ENCODE results near the gene TPCN1.

The TPCN1 gene

GRCh38 chr12:113254298-113254697 is 33.0 kb downstream of the TPCN1 start:
- Histone ChIP-seq H3K9ac (no peak overlapping the region), H3K36me3 (peaks cover 0 to 92% (median 0%) of the 10 kb centered on the region in 11 experiments; a peak in 6 of 22 replicates), H3K9me3 (replicated peaks in 1 of 11) (peaks cover 13 to 36% (median 25%) of the 10 kb centered on the region in 11 experiments), H4K20me1 (peaks cover 0 to 86% (median 0%) of the 10 kb centered on the region in 11 experiments; a peak in 4 of 22 replicates), H3K4me2 (no peak overlapping the region), H3K4me3 (no peak overlapping the region), H3K27ac (no peak overlapping the region), H3K4me1 (peaks cover 0 to 14% (median 2%) of the 10 kb centered on the region in 10 experiments; a peak in 13 of 20 replicates), H3K27me3 (0 out of 22 replicates have a peak, but pooled peaks cover 0 to 2% (median 0%) of the 10 kb centered on the region in 11 experiments)
- no peak for TF ChIP-seq Cebpa-rat (IDR thresholded peaks at IDR 0.05)

DNA sequence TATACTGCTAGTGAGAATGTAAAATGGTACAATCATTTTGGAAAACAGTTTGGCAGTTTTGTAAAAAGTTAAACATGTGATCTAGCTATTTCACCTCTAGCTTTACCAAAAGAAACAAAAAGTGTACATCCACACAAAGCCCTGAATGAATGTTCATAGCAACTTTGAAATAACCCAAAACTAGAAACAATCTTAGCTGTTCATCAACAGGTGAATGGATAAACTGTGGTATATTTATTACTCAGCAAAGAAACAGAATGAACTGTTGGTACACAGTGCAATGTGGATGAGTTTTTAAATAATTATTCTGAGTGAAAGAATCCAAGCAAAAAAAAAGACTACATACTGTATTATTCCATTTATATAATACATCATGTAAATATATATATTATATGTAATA is 36.3 kb downstream of the TPCN1 start:
- Histone ChIP-seq H3K4me2 (no peak overlapping the region), H3K9ac (no peak overlapping the region), H3K4me1 (peaks cover 32 to 47% (median 34%) of the 10 kb centered on the region in 10 experiments), H4K20me1 (peaks cover 0 to 78% (median 0%) of the 10 kb centered on the region in 11 experiments; a peak in 4 of 22 replicates), H3K4me3 (no peak overlapping the region), H3K36me3 (peaks cover 0 to 81% (median 0%) of the 10 kb centered on the region in 11 experiments; a peak in 6 of 22 replicates), H3K9me3 (replicated peaks in 1 of 11) (peaks cover 13 to 28% (median 20%) of the 10 kb centered on the region in 11 experiments), H3K27ac (no peak overlapping the region), H3K27me3 (peaks cover 0 to 18% (median 3%) of the 10 kb centered on the region in 11 experiments; a peak in 11 of 22 replicates)
- no peak for TF ChIP-seq Cebpa-rat (IDR thresholded peaks at IDR 0.05)

DNA sequence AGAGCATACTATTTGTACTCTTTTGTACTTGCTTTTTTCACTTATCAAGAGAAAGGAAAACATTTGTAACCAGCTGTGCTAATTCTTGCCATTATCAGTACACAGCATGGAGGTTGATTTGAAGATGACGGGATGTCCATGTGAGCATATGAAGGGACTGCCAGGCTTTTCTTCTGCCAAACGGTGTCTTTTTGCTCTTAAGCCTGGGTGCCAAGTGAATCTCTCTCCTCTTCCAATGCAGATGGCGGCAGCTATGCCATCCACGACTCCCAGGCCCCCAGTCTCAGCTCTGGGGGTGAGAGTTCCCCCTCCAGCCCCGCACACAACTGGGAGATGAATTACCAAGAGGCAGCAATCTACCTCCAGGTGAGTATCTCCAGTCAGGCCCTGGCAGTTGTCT is 38.9 kb downstream of the TPCN1 start:
- H3K27ac ChIP-seq, result peak overlapping the region in 3 of 11 experiments; percentile 45 to 75 (median 50); a peak in 5 of 22 replicates
- peaks cover 0 to 81% (median 0%) of the 10 kb centered on the region in 11 experiments; a peak in 5 of 22 replicates for H3K36me3 ChIP-seq
- H3K4me2 ChIP-seq, result peak overlapping the region; percentile 46 to 89 (median 77)
- H3K9ac ChIP-seq, result peak overlapping the region in 2 of 11 experiments; percentile 16 to 46; a peak in 1 of 22 replicates
- peaks cover 33 to 64% (median 35%) of the 10 kb centered on the region in 10 experiments for H3K4me1 ChIP-seq
- no peak for TF ChIP-seq Cebpa-rat (IDR thresholded peaks at IDR 0.05)
- 0 out of 20 replicates have a peak overlapping the region, but pooled peaks of 1 of the 10 experiments have one; percentile 5 for H3K4me3 ChIP-seq
- H3K27me3 ChIP-seq, result peaks cover 0 to 21% (median 5%) of the 10 kb centered on the region in 11 experiments; a peak in 11 of 22 replicates
- peaks cover 0 to 73% (median 0%) of the 10 kb centered on the region in 11 experiments; a peak in 2 of 22 replicates for H4K20me1 ChIP-seq
- H3K9me3 ChIP-seq (replicated peaks in 1 of 11), result 0 out of 22 replicates have a peak, but pooled peaks cover 0 to 6% (median 0%) of the 10 kb centered on the region in 11 experiments

DNA sequence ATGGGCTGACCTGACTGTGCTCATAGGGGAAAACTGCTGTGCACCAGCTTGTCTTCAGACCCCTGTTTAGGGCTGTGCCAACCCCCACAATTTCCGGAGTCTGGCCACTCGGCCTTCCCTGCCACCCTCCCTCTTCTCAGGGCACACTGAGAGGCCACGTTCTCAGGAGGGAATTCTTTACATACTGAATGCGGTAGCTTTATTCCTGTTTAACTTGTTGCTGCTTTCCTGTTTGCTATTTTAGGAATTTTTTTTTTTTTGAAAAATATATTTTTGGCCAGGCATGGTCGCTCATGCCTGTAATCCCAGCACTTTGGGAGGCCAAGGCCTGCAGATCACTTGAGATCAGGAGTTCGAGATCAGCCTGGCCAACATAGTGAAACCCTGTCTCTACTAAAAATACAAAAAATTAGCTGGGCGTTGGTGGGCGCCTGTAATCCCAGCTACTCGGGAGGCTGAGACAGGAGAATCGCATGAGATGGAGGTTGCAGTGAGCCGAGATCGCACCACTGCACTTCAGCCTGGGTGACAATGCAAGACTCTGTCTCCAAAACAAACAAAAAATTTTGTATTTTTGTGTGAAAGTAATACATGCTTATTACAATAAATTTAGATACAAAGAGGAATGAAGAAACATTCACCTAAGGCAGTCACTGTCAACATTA is 39.5 kb downstream of the TPCN1 start:
- Histone ChIP-seq H3K9ac (peak overlapping the region in 3 of 11 experiments; percentile 16 to 46 (median 21); a peak in 3 of 22 replicates), H3K36me3 (peaks cover 0 to 81% (median 0%) of the 10 kb centered on the region in 11 experiments; a peak in 5 of 22 replicates), H3K27me3 (peaks cover 0 to 21% (median 5%) of the 10 kb centered on the region in 11 experiments; a peak in 11 of 22 replicates), H3K4me1 (peaks cover 33 to 64% (median 35%) of the 10 kb centered on the region in 10 experiments), H3K27ac (peak overlapping the region in 3 of 11 experiments; percentile 45 to 75 (median 50); a peak in 6 of 22 replicates), H3K4me3 (0 out of 20 replicates have a peak overlapping the region, but pooled peaks of 1 of the 10 experiments have one; percentile 5), H3K9me3 (replicated peaks in 1 of 11) (0 out of 22 replicates have a peak, but pooled peaks cover 0 to 6% (median 0%) of the 10 kb centered on the region in 11 experiments), H4K20me1 (peaks cover 0 to 73% (median 0%) of the 10 kb centered on the region in 11 experiments; a peak in 2 of 22 replicates), H3K4me2 (peak overlapping the region; percentile 46 to 89 (median 77))
- TF ChIP-seq Cebpa-rat (IDR thresholded peaks at IDR 0.05), result no peak

- Histone ChIP-seq H3K36me3 (peaks cover 0 to 81% (median 0%) of the 10 kb centered on the region in 11 experiments; a peak in 7 of 22 replicates), H3K4me3 (peak overlapping the region in 1 of 10 experiments; percentile 19; a peak in 1 of 20 replicates)
Observed at GRCh38 chr12:113261847-113262470, 40.7 kb downstream of the TPCN1 start.

GRCh38 chr12:113262710-113263109 is 41.4 kb downstream of the TPCN1 start:
- H3K27me3 ChIP-seq, result peaks cover 0 to 21% (median 5%) of the 10 kb centered on the region in 11 experiments; a peak in 11 of 22 replicates
- no peak overlapping the region for H3K4me3 ChIP-seq
- peaks cover 0 to 85% (median 0%) of the 10 kb centered on the region in 11 experiments; a peak in 7 of 22 replicates for H3K36me3 ChIP-seq
- peaks cover 33 to 64% (median 35%) of the 10 kb centered on the region in 10 experiments for H3K4me1 ChIP-seq
- TF ChIP-seq Cebpa-rat (IDR thresholded peaks at IDR 0.05), result no peak
- peak overlapping the region in 4 of 11 experiments; percentile 7 to 75 (median 61); a peak in 6 of 22 replicates for H3K27ac ChIP-seq
- H4K20me1 ChIP-seq, result peaks cover 0 to 82% (median 0%) of the 10 kb centered on the region in 11 experiments; a peak in 2 of 22 replicates
- H3K9ac ChIP-seq, result peak overlapping the region in 1 of 11 experiments; percentile 43; a peak in 2 of 22 replicates
- no peaks in the 10 kb centered on the region for H3K9me3 ChIP-seq (replicated peaks in 1 of 11)
- H3K4me2 ChIP-seq, result peak overlapping the region in 9 of 11 experiments; percentile 46 to 89 (median 78); a peak in 16 of 22 replicates

More at GRCh38 chr12:113261847-113262470, 40.7 kb downstream of the TPCN1 start:
- Histone ChIP-seq H3K27ac (peak overlapping the region in 7 of 11 experiments; percentile 3 to 75 (median 33); a peak in 12 of 22 replicates), H3K4me2 (peak overlapping the region; percentile 46 to 89 (median 77)), H3K9ac (peak overlapping the region in 2 of 11 experiments; percentile 43 to 52; a peak in 4 of 22 replicates), H3K4me1 (peaks cover 33 to 64% (median 35%) of the 10 kb centered on the region in 10 experiments), H3K27me3 (peaks cover 0 to 21% (median 5%) of the 10 kb centered on the region in 11 experiments; a peak in 11 of 22 replicates), H4K20me1 (peaks cover 0 to 82% (median 0%) of the 10 kb centered on the region in 11 experiments; a peak in 2 of 22 replicates), H3K9me3 (replicated peaks in 1 of 11) (0 out of 22 replicates have a peak, but pooled peaks cover 0 to 6% (median 0%) of the 10 kb centered on the region in 11 experiments)
- TF ChIP-seq Cebpa-rat (IDR thresholded peaks at IDR 0.05), result peak in 1 of 11 experiments; percentile 43; a peak in 2 of 22 replicates

DNA sequence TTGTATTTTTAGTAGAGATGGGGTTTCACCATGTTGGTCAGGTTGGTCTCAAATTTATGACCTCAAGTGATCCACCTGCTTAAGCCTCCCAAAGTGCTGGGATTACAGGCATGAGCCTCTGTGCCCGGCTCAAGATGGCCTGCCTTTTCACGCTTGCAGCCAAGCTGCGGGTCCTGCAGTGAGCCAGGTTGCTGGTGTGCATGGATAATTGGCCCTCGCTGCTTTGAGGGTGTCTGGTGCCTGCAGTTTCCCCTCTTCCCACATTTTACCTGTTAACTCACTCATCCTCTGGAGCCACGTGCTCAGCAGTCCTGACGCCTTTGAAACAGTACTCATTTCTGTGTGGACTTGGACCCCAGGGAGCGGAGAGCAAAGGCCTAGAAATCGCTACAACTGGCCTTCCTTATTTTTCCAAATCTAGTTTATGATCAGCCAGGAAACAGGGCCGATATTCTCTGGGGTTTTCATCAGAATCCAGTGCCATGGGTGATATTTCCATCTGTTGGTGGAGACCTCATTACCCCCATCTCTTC is 42.2 kb downstream of the TPCN1 start:
- Histone ChIP-seq H3K4me3 (no peak overlapping the region), H3K4me2 (peak overlapping the region in 4 of 11 experiments; percentile 15 to 89 (median 25); a peak in 4 of 22 replicates), H3K36me3 (peaks cover 0 to 86% (median 0%) of the 10 kb centered on the region in 11 experiments; a peak in 7 of 22 replicates), H4K20me1 (peaks cover 0 to 75% (median 0%) of the 10 kb centered on the region in 11 experiments; a peak in 2 of 22 replicates), H3K9me3 (replicated peaks in 1 of 11) (no peaks in the 10 kb centered on the region), H3K4me1 (peaks cover 33 to 59% (median 35%) of the 10 kb centered on the region in 10 experiments), H3K27ac (0 out of 22 replicates have a peak overlapping the region, but pooled peaks of 1 of the 11 experiments have one; percentile 10), H3K9ac (no peak overlapping the region), H3K27me3 (peaks cover 0 to 21% (median 5%) of the 10 kb centered on the region in 11 experiments; a peak in 11 of 22 replicates)
- no peak for TF ChIP-seq Cebpa-rat (IDR thresholded peaks at IDR 0.05)

All from BLaER1 treated with 17β-estradiol and CSF1 and Interleukin-3, amounts not matched to agents 10 nM and 100 nM (cell line).